Cerebellar nuclear complex (tissue), 1 donor: ENCODE data around the gene ZNF358.
A peak's percentile ranks its signal among the peaks of the same experiment; 100 is the strongest.
"Not testable (repeated sequence)": the region's sequence is repeated elsewhere in the genome, so short reads cannot be mapped to it uniquely, and the experiment has no call there.

ENCODE experiments used
- DNase-seq, 2 experiments: peaks; one replicate each; lab custom pipeline; 2025; lab: John Stamatoyannopoulos, UW

Gene ZNF358

DNA sequence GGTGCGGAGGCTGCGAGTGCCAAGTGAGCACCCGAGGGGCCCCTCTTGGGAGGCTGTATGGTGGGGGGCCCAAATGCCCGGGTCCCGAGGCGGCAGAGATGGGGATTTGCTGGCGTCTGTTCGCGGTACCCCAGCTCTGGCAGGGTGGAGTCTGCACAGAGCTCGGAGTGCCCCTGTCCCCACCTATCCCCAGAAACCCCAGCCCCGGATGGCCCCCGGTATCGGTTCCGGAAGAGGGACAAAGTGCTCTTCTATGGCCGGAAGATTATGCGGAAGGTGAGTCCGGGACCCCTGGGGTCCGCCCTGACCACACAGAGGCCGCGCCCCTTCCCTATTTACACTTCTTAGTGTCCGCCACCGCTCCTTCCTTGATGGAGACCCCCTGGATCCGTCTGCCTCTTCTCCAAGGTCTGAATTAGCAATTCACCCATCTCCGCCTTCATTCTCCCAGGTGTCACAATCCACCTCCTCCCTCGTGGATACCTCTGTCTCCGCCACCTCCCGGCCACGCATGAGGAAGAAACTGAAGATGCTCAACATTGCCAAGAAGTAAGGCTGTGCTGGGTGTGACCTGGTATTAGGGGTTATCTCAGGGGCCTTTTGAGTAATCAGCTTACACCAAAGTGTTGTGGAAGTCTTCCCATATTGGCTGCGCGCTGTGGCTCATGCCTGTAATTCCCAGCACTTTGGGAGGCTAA, 20.2 kb downstream of the ZNF358 start:
- DNase-seq, result no peak

DNA sequence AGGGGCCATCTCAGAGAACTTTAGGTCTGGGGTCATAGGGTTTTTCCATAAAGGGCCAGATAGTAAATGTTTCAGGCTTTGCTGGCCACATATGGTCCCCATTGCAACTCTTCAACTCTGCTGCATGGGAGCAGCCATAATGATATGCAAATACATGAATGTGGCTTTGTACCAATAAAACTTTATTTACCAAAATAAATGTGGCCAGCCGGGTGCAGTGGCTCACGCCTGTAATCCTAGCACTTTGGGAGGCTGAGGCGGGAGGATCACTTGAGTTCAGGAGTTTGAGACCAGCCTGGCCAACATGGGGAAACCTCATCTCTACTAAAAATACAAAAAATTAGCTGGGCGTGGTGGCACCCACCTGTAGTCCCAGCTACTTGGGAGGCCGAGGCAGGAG, 23.1 kb downstream of the ZNF358 start:
- not testable (repeated sequence) for DNase-seq

DNA sequence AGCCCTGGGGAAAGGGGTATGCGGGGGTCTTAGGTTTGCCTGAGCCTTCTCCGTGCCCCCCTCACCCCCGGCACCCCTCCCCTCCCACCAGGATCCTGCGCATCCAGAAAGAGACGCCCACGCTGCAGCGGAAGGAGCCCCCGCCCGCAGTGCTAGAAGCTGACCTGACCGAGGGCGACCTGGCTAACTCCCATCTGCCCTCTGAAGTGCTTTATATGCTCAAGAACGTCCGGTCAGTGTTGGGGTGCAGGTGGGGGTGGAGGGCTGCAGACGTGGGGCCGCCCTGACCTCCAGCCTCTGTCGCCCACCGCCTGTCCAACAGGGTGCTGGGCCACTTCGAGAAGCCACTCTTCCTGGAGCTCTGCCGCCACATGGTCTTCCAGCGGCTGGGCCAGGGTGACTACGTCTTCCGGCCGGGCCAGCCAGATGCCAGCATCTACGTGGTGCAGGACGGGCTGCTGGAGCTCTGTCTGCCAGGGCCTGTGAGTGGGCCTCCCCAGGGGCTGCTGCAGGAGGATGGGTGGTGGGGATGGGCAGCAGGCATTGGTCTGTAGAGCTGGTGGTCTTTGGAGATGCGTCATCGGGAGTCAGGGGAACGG, 24.0 kb downstream of the ZNF358 start:
- DNase-seq, result no peak

DNA sequence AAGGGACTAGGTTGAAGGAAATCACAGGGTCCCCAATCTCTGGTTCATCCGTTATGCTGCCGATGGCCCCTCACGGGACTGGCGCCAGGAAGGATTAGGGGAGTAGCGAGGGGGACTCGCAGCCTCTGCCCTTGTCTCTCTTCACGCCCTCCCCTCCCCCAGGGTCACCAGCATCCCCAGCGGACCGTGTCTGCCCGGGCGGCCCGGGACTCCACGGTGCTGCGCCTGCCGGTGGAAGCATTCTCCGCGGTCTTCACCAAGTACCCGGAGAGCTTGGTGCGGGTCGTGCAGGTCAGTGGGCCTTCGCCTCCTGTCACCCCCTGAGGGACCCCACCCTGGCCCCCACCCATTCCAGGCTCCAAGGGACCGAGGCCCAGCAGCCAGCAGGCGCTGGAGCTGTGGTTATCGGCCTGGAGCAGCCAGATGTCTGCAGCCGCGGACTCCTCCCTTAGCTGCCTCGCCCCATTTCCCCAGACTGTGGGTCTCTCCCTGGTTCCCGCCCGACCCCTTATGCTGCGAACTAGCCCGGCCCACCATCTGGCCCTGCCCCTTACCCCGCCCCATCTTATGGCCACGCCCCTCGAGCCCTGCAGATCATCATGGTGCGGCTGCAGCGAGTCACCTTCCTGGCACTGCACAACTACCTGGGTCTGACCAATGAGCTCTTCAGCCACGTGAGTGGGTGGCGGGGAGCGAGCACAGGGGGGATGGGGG, 25.0 kb downstream of the ZNF358 start:
- no peak for DNase-seq

DNA sequence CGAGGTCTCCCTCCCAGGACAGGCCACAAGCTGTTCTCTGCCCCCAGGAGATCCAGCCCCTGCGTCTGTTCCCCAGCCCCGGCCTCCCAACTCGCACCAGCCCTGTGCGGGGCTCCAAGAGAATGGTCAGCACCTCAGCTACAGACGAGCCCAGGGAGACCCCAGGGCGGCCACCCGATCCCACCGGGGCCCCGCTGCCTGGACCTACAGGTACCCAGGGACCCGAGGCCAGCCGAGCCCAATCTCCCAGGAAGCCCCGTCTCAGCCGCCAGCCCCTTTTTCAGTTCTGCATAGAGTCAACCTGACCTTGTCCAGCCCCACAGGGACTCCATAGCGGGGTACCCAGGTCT, 25.5 kb downstream of the ZNF358 start:
- DNase-seq, result no peak

DNA sequence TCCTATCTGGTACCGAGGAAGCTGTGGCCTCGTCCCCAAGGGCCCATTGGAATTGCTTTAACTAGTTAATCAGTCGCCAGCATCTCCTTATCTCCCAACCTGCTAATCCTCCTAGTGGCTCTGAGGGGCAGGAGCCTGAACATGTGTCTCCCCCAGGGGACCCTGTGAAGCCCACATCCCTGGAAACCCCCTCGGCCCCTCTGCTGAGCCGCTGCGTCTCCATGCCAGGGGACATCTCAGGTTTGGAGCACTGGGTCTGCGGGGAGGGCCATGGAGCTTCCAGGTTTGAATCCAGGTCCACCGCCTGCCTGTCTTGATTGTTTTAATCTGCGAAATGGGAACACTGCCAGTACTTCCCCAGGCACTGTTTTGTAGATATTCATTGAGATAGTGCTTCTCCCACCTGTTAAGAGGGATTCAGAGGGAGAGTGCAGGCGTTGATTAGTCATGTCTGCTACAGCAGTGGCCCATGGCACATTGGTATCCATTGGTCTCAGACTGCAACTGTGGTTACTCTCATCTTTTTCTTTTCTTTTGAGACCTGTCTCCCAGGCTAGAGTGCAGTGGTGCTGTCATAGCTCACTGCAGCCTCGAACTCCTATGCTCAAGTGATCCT, 26.0 kb downstream of the ZNF358 start:
- DNase-seq, result no peak

DNA sequence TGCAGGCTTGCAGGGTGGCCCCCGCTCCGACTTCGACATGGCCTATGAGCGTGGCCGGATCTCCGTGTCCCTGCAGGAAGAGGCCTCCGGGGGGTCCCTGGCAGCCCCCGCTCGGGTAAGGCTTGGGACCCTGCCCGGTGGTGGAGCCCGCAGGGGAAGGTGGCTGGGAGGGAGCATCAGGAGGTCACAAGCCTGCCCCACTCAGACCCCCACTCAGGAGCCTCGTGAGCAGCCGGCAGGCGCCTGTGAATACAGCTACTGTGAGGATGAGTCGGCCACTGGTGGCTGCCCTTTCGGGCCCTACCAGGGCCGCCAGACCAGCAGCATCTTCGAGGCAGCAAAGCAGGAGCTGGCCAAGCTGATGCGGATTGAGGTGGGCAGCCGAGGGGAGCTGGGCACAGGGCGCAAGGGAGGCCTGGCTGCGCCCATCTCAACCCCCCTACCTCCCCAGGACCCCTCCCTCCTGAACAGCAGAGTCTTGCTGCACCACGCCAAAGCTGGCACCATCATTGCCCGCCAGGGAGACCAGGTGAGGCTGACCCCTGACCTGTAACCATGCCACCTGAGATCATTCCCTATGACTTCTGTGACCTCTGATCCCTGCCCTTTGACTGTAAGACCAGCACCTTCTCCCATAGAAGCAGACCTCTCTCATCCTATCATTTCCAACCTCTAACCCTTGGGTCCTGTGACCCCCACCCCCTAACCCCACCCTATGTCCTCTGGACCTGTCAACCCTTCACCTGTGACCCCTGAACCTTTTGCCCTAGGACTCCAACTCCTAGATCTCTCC, 26.8 kb downstream of the ZNF358 start:
- no peak for DNase-seq

DNA sequence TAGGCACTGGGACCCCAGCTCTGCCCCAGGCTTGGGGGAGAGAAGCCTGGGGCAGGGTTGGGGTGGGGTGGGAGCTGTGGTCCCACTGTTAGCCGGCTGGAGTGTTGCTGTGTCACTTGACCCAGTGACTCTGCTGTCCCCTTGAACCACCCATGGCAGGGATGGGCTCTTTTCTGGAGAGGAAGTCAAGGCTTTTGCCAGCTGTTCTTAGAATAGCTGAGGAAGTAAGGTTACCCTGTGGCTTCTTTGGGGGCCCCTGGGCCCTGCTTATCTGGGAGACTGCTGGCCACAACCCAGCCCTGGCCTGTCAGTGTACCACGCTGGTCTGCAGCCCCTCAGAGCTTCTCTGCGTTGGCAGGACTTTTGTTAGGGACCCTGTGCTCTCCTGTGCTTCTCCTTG, 28.7 kb downstream of the ZNF358 start:
- DNase-seq, result no peak

DNA sequence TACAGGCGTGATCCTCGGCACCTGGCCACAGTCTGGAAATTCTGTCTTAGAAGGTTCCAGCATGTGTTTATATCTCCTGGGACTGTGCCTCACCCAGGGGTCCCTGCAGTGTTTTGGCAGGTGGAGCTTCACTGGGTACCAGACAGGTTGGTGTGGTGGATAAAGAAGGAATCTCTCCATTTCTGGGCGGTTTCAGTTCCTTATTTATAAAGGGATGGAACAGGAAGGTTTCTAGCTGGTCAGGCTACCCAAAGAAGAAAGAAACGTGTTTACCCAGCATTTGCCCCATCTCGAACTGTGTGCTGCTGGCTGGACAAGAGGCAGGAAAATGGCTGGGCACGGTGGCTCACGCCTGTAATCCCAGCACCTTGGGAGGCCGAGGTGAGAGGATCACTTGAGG, 29.4 kb downstream of the ZNF358 start:
- DNase-seq, result no peak

DNA sequence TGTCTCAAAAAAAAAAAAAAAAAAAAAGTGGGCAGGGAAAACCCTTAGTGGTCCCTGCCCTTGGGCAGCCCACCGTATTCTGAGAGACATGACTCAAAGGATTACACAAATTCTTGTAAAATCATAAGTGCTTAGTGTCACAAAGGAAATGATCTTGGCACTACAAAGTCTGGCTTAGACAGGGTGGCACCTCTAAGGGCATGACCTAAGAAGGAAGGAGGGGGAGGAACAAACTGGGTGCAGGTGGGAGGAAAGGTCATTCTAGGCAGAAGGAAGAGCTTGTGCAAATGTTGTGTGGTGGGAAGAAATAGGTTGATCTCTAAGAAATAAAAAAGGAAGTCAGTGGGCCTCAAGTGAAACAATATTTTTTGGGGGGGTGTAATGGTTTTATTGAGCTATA, 30.0 kb downstream of the ZNF358 start:
- no peak for DNase-seq

DNA sequence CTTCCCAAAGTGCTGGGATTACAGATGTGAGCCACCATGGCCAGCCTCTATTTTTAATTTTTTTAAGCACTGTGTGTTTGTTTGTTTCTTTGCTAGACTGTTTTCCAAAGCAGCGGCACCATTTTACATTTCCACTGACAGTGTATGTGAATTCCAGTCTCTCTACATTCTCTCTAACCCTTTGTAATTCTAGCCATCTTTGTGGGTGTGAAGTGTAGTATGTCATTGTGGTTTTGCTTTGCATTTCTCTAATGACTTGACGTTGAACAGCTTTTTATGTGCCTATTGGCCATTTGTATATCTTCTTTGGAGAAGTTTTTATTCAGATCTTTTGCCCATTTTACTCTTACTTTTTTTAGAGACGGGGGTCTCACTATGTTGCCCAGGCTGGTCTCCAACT, 31.3 kb downstream of the ZNF358 start:
- no peak for DNase-seq

DNA sequence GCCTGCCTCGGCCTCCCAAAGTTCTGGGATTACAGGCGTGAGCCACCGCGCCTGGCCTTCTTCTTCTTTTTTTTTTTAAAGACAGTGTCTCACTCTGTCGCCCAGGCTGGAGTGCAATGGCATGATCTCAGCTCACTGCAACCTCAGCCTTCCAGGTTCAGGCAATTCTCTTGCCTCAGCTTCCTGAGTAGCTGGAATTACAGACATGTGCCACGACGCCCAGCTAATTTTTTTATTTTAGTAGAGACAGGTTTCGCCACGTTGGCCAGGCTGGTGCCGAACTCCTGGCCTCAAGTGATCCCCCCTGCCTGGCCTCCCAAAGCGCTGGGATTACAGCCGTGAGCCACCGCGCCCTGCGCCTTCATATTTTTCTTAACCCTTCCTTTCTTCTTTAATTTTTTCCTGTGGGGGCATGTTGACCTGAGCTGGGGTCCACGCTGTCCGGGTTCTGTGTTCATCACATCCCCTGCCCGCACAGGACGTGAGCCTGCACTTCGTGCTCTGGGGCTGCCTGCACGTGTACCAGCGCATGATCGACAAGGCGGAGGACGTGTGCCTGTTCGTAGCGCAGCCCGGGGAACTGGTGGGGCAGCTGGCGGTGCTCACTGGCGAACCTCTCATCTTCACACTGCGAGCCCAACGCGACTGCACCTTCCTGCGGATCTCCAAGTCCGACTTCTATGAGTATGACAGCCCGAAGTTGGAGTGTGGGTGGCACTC, 33.7 kb downstream of the ZNF358 start:
- no peak for DNase-seq

DNA sequence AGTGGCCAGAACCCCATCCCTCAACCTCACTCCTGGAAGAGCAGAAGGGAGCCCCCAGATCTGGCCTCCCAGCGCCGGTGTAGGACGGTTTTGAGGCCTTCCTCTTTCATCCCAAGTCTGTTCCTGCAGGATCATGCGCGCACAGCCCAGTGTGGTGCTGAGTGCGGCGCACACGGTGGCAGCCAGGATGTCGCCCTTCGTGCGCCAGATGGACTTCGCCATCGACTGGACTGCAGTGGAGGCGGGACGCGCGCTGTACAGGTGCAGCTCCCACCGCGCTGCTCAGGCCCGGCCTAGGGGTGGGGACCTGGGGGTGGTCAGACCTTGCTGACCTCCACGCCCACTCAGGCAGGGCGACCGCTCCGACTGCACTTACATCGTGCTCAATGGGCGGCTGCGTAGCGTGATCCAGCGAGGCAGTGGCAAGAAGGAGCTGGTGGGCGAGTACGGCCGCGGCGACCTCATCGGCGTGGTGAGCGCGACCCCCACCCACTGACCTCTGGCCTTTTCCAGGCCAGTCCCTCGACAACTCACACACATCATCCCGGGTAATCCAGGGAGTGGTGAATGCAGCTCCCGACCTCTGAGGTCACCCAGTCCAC, 34.4 kb downstream of the ZNF358 start:
- no peak for DNase-seq

DNA sequence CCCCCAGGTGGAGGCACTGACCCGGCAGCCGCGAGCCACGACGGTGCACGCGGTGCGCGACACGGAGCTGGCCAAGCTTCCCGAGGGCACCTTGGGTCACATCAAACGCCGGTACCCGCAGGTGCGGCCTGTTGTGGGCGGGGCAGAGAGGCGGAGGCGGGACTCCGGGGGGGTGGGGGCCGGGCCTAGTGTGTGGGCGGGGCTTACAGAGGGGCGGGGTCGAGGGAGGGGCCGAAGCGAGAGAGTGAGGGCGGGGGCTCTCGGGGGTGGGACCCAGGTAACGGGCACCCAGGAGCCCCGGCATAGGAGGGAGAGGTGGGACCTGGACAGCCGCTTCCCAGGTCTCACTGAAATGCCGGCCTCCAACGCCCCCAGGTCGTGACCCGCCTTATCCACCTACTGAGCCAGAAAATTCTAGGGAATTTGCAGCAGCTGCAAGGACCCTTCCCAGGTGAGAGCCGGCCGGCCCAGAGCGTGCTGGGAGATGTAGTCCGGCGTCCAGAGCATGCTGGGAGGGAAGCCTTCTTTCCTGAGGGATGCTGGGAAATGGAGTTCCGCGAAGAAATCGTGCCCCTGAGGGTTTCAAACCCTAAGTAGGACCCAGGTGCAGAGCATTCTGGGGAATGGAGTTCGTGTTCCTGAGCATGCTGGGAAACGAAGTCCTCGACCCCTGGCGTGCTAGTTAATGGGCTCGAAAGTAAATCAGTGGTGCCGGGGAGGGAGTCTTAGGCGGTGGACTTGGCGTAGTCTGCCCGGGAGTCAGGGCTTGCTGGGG, 35.3 kb downstream of the ZNF358 start:
- peak; percentile 49 to 85 for DNase-seq

DNA sequence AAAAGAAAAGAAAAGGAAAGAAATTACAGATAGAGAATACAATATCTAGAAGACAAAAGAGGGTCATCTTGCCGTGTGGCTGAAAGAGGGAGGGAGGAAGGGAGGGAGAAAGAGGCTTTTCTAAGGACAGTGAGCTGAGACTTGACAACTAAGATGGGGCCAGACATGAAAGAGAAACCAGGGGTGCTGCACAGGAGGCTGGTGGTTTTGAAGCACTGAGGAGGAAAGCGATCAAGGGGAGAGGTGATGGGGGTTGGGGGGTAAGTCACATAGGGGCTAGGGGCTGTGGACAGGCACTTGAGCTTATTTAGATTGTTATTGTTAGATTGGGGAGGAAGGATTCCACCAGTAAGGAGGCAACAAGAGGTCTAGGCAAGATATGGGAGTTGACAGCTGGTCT, 36.9 kb downstream of the ZNF358 start:
- no peak for DNase-seq

DNA sequence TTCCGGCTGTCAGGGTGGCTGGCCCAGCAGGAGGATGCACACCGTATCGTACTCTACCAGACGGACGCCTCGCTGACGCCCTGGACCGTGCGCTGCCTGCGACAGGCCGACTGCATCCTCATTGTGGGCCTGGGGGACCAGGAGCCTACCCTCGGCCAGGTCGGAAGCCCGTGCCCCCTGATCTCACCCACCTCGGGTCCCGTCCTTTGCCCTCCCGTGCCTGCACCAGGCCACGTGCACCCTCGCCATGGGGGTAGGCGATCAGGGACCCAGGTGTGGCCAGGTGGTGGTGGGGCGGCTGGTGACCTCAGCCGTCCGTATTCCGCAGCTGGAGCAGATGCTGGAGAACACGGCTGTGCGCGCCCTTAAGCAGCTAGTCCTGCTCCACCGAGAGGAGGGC, 38.7 kb downstream of the ZNF358 start:
- DNase-seq, result no peak

DNA sequence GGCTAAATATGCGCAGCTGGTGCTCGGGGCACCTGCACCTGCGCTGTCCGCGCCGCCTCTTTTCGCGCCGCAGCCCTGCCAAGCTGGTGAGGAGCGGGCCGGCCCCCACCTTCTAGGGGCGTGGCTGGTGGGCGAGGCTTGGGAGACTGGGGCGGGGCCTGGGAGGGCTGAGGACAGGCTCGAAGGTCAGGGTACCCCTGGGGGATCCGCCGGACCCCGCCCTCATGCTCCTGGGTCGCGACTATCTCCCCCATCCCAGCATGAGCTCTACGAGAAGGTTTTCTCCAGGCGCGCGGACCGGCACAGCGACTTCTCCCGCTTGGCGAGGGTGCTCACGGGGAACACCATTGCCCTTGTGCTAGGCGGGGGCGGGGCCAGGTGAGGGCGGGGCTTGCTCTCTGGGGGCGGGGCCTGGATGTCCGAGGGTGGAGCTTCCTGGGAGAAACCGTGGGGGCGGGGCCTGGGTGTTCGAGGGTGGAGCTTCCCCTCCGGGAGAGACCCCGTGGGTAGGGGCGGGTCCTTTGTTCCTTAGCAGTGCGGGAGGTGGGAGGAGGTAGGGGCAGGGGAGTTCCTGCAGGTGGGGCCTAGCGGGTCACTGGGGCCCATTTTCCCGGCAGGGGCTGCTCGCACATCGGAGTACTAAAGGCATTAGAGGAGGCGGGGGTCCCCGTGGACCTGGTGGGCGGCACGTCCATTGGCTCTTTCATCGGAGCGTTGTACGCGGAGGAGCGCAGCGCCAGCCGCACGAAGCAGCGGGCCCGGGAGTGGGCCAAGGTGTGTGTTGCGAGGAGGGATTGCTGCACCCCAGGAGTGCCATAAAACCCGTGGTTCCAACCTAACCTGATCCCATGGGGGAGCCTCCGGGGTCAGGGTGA, 39.3 kb downstream of the ZNF358 start:
- no peak for DNase-seq

DNA sequence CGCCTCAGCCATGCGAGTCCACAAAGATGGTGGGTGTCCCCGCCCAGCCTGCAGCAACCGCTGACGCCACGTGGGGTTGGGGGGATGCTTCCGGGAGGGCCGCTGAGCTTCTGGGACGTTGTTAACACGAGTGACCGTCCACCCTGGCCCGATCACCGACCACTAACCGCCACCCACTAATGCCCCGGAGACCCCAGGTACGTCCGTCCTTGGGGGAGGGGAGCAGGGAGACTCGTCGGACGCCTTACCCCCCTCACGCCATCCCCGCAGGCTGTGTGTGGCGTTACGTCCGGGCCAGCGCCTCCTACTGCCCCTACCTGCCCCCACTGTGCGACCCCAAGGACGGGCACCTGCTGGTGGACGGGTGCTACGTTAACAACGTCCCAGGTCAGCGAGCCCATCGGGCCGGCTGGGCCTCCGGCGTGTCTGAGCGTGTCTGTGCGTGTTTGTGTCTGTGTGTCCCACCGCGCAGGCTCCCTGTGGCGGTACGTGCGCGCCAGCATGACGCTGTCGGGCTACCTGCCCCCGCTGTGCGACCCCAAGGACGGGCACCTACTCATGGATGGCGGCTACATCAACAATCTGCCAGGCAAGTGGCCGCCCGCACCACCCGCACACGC, 40.9 kb downstream of the ZNF358 start:
- DNase-seq, result no peak

DNA sequence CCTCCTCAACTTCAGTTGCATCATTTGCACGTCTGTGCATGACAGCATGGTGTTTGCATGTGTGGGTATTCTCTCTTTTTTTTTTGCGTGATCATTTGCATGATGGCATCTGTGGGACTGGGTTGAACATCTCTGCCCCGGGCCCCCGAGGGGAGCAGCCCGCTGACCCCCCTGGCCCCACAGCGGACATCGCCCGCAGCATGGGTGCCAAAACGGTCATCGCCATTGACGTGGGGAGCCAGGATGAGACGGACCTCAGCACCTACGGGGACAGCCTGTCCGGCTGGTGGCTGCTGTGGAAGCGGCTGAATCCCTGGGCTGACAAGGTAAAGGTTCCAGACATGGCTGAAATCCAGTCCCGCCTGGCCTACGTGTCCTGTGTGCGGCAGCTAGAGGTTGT, 42.8 kb downstream of the ZNF358 start:
- DNase-seq, result no peak
